ENCODE results near the gene AP3M1. TPM values are rescaled to one million over a fixed set of nuclear protein-coding genes. Genes with fewer than 3 reads are reported as not detected.

AP3M1 gene
- total RNA-seq, 1 donor from 2014 or later: 61.7 TPM

DNA sequence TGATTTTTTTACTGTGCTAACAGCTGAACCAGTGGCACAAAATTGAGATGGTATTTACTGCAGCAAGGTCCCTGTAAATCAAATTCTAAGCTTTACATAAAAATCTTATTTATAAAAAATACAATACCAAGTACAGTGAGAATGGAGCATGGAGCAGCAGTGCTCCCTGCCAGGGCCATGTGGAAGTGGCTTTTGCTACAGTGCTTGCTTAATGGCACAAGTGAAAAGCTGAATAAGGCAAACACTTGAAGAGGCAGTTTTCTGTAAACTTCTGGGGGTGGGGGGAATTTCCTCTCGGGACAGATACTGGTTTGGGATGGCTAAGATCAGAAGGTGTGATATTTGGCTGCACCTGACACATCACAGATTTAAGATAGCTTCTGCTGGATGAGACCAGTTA is 27.5 kb downstream of the AP3M1 start:
- DNase-seq: no peak
- H3K9me3 Mint-ChIP-seq: no peaks in the 10 kb centered on the region
- no peak for ATAC-seq (ENCODE audit: low read depth)
- TF ChIP-seq, protein P1, sequence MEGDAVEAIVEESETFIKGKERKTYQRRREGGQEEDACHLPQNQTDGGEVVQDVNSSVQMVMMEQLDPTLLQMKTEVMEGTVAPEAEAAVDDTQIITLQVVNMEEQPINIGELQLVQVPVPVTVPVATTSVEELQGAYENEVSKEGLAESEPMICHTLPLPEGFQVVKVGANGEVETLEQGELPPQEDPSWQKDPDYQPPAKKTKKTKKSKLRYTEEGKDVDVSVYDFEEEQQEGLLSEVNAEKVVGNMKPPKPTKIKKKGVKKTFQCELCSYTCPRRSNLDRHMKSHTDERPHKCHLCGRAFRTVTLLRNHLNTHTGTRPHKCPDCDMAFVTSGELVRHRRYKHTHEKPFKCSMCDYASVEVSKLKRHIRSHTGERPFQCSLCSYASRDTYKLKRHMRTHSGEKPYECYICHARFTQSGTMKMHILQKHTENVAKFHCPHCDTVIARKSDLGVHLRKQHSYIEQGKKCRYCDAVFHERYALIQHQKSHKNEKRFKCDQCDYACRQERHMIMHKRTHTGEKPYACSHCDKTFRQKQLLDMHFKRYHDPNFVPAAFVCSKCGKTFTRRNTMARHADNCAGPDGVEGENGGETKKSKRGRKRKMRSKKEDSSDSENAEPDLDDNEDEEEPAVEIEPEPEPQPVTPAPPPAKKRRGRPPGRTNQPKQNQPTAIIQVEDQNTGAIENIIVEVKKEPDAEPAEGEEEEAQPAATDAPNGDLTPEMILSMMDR (IDR thresholded peaks at IDR 0.05): no peak
- peaks cover 2% of the 10 kb centered on the region for H3K4me1 Mint-ChIP-seq
- no peak overlapping the region for H3K4me3 Mint-ChIP-seq
- H3K27me3 Mint-ChIP-seq: no peaks in the 10 kb centered on the region
- POLR2A ChIA-PET: interaction anchor here (0.6 kb wide), 1 partner anchor 75 kb away, joined by 4 read pairs; no protein-coding TSS in a partner anchor
- no peak overlapping the region for H3K27ac Mint-ChIP-seq
- peaks cover 83% of the 10 kb centered on the region for H3K36me3 Mint-ChIP-seq (ENCODE audit: low read depth)
- intact Hi-C loops (cut with micrococcal nuclease): no loop called here
- CTCF ChIA-PET: interaction anchor here (0.7 to 1.1 kb wide), 2 partner anchors 15 to 165 kb away, joined by 3 to 4 read pairs; no protein-coding TSS in a partner anchor

- TF ChIP-seq, protein P1 (IDR thresholded peaks at IDR 0.05): no peak
- POLR2A ChIA-PET: no interaction called here
- ATAC-seq (ENCODE audit: low read depth) (no peak), DNase-seq (no peak)
- Mint-ChIP-seq H3K9me3 (no peaks in the 10 kb centered on the region), H3K4me3 (no peak overlapping the region), H3K27me3 (no peaks in the 10 kb centered on the region), H3K36me3 (ENCODE audit: low read depth) (peaks cover 89% of the 10 kb centered on the region), H3K4me1 (peaks cover 6% of the 10 kb centered on the region), H3K27ac (peak overlapping the region; percentile 18)
- intact Hi-C loops (cut with micrococcal nuclease): no loop called here
- CTCF ChIA-PET: interaction anchor here (1.1 to 1.5 kb wide), 3 partner anchors 15 to 91 kb away, joined by 3 to 5 read pairs (median 4); no protein-coding TSS in a partner anchor
Observed at GRCh38 chr10:74122060-74122459, 28.6 kb downstream of the AP3M1 start.

DNA sequence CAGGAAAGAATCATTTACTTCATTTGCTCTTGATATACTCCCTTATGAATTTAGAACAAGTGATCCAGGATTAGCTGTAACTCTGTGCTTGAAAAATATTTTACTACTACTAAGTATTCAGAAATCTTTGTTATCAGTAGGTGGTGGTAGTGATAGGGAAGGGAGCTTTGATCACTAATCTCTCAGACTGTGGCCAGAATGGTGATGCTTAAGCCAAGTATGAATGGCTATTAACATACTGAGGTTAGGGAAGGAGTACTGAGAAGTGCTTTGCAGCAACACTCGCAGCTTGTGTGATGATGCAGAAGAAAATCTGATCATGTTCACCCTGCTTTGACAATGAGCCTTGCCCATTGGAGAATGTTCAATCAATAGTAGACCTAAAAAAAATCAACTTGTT is 29.3 kb downstream of the AP3M1 start:
- DNase-seq (no peak), ATAC-seq (ENCODE audit: low read depth) (no peak)
- Mint-ChIP-seq H3K27ac (no peak overlapping the region), H3K9me3 (no peaks in the 10 kb centered on the region), H3K4me1 (peaks cover 5% of the 10 kb centered on the region), H3K36me3 (ENCODE audit: low read depth) (peaks cover 89% of the 10 kb centered on the region), H3K4me3 (no peak overlapping the region), H3K27me3 (no peaks in the 10 kb centered on the region)
- ChIA-PET POLR2A (no interaction called here), CTCF (interaction anchor here (1.5 kb wide), 2 partner anchors 14 to 92 kb away, joined by 4 to 5 read pairs; no protein-coding TSS in a partner anchor)
- intact Hi-C loops (cut with micrococcal nuclease): no loop called here
- TF ChIP-seq, protein P1 (IDR thresholded peaks at IDR 0.05): no peak

GRCh38 chr10:74120911-74121310 is 29.7 kb downstream of the AP3M1 start:
- ChIA-PET CTCF (interaction anchor here (1.5 kb wide), 1 partner anchor 14 kb away, joined by 5 read pairs; no protein-coding TSS in a partner anchor), POLR2A (no interaction called here)
- H3K27me3 Mint-ChIP-seq: no peaks in the 10 kb centered on the region
- ATAC-seq (ENCODE audit: low read depth) (no peak), DNase-seq (no peak)
- intact Hi-C loops (cut with micrococcal nuclease): no loop called here
- H3K4me1 Mint-ChIP-seq: peaks cover 5% of the 10 kb centered on the region
- peaks cover 89% of the 10 kb centered on the region for H3K36me3 Mint-ChIP-seq (ENCODE audit: low read depth)
- no peak overlapping the region for H3K27ac Mint-ChIP-seq
- H3K9me3 Mint-ChIP-seq: no peaks in the 10 kb centered on the region
- H3K4me3 Mint-ChIP-seq: no peak overlapping the region
- TF ChIP-seq, protein P1 (IDR thresholded peaks at IDR 0.05): no peak

GRCh38 chr10:74118804-74119203 is 31.8 kb downstream of the AP3M1 start:
- Mint-ChIP-seq H3K4me1 (peaks cover 5% of the 10 kb centered on the region), H3K36me3 (ENCODE audit: low read depth) (peaks cover 90% of the 10 kb centered on the region), H3K4me3 (no peak overlapping the region), H3K9me3 (no peaks in the 10 kb centered on the region), H3K27me3 (no peaks in the 10 kb centered on the region), H3K27ac (peak overlapping the region; percentile 71)
- intact Hi-C loops (cut with micrococcal nuclease): no loop called here
- DNase-seq (no peak), ATAC-seq (ENCODE audit: low read depth) (no peak)
- POLR2A ChIA-PET: no interaction called here
- TF ChIP-seq, protein P1 (IDR thresholded peaks at IDR 0.05): no peak
- CTCF ChIA-PET: interaction anchor here (1.0 to 1.6 kb wide), 2 partner anchors 9 to 18 kb away, joined by 3 read pairs; no protein-coding TSS in a partner anchor
